Measurements from ENCODE around the gene ASPG. TPM values are rescaled to one million over a fixed set of nuclear protein-coding genes. Genes with fewer than 3 reads are reported as not detected.

Gene ASPG
- total RNA-seq, 1 experiment from 2014 or later: not detected

- H3K4me1 ChIP-seq (ENCODE audit: control insufficient read depth, insufficient read depth, low read length): no peaks in the 10 kb centered on the region; the same call in 1 of the 2 replicates
- no peak overlapping the region for H3K4me3 ChIP-seq (ENCODE audit: low read depth in 2 of 2, low read length in 2 of 2)
- TF ChIP-seq TCF7L2 (IDR thresholded peaks at IDR 0.05; ENCODE audit: low read depth, low read length) (no peak), SIN3A (IDR thresholded peaks at IDR 0.05; ENCODE audit: borderline replicate concordance, insufficient read depth, low read depth, low read length) (no peak), POLR2AphosphoS5 (IDR thresholded peaks at IDR 0.05; ENCODE audit: low read depth, low read length) (no peak)
- TF ChIP-seq, protein P1, sequence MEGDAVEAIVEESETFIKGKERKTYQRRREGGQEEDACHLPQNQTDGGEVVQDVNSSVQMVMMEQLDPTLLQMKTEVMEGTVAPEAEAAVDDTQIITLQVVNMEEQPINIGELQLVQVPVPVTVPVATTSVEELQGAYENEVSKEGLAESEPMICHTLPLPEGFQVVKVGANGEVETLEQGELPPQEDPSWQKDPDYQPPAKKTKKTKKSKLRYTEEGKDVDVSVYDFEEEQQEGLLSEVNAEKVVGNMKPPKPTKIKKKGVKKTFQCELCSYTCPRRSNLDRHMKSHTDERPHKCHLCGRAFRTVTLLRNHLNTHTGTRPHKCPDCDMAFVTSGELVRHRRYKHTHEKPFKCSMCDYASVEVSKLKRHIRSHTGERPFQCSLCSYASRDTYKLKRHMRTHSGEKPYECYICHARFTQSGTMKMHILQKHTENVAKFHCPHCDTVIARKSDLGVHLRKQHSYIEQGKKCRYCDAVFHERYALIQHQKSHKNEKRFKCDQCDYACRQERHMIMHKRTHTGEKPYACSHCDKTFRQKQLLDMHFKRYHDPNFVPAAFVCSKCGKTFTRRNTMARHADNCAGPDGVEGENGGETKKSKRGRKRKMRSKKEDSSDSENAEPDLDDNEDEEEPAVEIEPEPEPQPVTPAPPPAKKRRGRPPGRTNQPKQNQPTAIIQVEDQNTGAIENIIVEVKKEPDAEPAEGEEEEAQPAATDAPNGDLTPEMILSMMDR (IDR thresholded peaks at IDR 0.05): no peak
- TF ChIP-seq, protein P2, sequence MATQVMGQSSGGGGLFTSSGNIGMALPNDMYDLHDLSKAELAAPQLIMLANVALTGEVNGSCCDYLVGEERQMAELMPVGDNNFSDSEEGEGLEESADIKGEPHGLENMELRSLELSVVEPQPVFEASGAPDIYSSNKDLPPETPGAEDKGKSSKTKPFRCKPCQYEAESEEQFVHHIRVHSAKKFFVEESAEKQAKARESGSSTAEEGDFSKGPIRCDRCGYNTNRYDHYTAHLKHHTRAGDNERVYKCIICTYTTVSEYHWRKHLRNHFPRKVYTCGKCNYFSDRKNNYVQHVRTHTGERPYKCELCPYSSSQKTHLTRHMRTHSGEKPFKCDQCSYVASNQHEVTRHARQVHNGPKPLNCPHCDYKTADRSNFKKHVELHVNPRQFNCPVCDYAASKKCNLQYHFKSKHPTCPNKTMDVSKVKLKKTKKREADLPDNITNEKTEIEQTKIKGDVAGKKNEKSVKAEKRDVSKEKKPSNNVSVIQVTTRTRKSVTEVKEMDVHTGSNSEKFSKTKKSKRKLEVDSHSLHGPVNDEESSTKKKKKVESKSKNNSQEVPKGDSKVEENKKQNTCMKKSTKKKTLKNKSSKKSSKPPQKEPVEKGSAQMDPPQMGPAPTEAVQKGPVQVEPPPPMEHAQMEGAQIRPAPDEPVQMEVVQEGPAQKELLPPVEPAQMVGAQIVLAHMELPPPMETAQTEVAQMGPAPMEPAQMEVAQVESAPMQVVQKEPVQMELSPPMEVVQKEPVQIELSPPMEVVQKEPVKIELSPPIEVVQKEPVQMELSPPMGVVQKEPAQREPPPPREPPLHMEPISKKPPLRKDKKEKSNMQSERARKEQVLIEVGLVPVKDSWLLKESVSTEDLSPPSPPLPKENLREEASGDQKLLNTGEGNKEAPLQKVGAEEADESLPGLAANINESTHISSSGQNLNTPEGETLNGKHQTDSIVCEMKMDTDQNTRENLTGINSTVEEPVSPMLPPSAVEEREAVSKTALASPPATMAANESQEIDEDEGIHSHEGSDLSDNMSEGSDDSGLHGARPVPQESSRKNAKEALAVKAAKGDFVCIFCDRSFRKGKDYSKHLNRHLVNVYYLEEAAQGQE (IDR thresholded peaks at IDR 0.05; ENCODE audit: insufficient read depth in 1 of 2, low read depth in 2 of 2, low read length in 1 of 2): no peak
- in situ Hi-C loops (cut with HindIII; ENCODE audit: low pct_unique_long_range_greater_than_20kb, low sequenced_read_pairs) (no loop called here), intact Hi-C loops (cut with micrococcal nuclease; ENCODE audit: unreplicated experiment) (loop anchor here (5.0 kb wide), 1 partner anchor 39 kb away; no protein-coding TSS in a partner anchor)
- no peaks in the 10 kb centered on the region for H3K27me3 ChIP-seq (ENCODE audit: control insufficient read depth, insufficient read depth, low read length)
- no TSS peak for BruUV-seq (replicated peaks)
- H3K36me3 ChIP-seq (ENCODE audit: control insufficient read depth, insufficient read depth, low read length): no peaks in the 10 kb centered on the region
- no peaks in the 10 kb centered on the region for H3K9me3 ChIP-seq (ENCODE audit: control insufficient read depth, insufficient read depth, low read depth, low read length)
- POLR2A ChIA-PET: no interaction called here
- DNase-seq (ENCODE audit: low read depth, low spot score) (no peak), ATAC-seq (no peak)
- CTCF ChIA-PET: no interaction called here
- no peak overlapping the region for H3K27ac ChIP-seq (ENCODE audit: low read length)
Measured at GRCh38 chr14:104092931-104093365, 7.4 kb downstream of the ASPG start.

DNA sequence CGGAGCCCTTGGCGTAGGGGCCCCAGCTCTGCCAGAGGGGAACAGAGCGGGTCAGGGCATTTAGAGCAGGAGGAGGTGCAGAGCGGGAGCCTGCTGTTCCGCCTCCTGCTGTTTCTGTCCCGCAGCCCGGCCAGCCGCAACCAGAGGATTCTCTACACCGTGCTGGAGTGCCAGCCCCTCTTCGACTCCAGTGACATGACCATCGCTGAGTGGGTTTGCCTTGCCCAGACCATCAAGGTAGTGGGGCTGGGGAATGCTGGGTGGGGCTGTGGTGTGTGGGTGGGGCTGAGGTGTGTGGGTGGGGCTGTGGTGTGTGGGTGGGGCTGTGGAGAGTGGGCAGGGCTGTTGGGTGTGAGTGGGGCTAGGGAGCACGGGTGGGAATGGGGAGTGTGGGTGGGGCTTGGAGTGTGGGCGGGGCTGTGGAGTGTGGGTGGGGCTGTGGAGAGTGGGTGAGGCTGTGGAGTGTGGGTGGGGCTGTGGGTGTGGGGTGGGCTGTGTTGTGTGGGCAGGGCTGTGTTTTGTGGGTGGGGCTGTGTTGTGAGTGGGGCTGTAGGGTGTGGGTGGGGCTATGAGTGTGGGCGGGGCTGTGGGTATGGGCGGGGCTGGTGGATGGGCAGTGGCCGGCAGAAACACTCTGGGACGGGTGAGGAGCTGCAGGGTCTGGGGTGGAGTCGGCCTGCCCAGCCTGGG, 8.0 kb downstream of the ASPG start:
- BruUV-seq (replicated peaks): no TSS peak
- POLR2A ChIA-PET: no interaction called here
- no peaks in the 10 kb centered on the region; the same call in 1 of the 2 replicates for H3K4me1 ChIP-seq (ENCODE audit: control insufficient read depth, insufficient read depth, low read length)
- TF ChIP-seq, protein P2 (IDR thresholded peaks at IDR 0.05; ENCODE audit: insufficient read depth in 1 of 2, low read depth in 2 of 2, low read length in 1 of 2): no peak
- TF ChIP-seq SIN3A (IDR thresholded peaks at IDR 0.05; ENCODE audit: borderline replicate concordance, insufficient read depth, low read depth, low read length): no peak
- TF ChIP-seq, protein P1 (IDR thresholded peaks at IDR 0.05): no peak
- no peak for TF ChIP-seq TCF7L2 (IDR thresholded peaks at IDR 0.05; ENCODE audit: low read depth, low read length)
- TF ChIP-seq POLR2AphosphoS5 (IDR thresholded peaks at IDR 0.05; ENCODE audit: low read depth, low read length): no peak
- ATAC-seq (peak; percentile 31), DNase-seq (ENCODE audit: low read depth, low spot score) (no peak)
- H3K9me3 ChIP-seq (ENCODE audit: control insufficient read depth, insufficient read depth, low read depth, low read length): no peaks in the 10 kb centered on the region
- in situ Hi-C loops (cut with HindIII; ENCODE audit: low pct_unique_long_range_greater_than_20kb, low sequenced_read_pairs): no loop called here
- no peak overlapping the region for H3K27ac ChIP-seq (ENCODE audit: low read length)
- H3K27me3 ChIP-seq (ENCODE audit: control insufficient read depth, insufficient read depth, low read length): no peaks in the 10 kb centered on the region
- intact Hi-C loops (cut with micrococcal nuclease; ENCODE audit: unreplicated experiment): loop anchor here (5.0 kb wide), 1 partner anchor 39 kb away; no protein-coding TSS in a partner anchor
- H3K36me3 ChIP-seq (ENCODE audit: control insufficient read depth, insufficient read depth, low read length): no peaks in the 10 kb centered on the region
- H3K4me3 ChIP-seq (ENCODE audit: low read depth in 2 of 2, low read length in 2 of 2): no peak overlapping the region
- CTCF ChIA-PET: interaction anchor here (1.0 kb wide), 1 partner anchor 359 kb away, joined by 3 read pairs; no protein-coding TSS in a partner anchor

Data from Panc1 (cell line).